Liver (tissue), 9 donors: ENCODE measurements around the gene WFS1. TPM values are rescaled to one million over a fixed set of nuclear protein-coding genes. Genes with fewer than 3 reads are reported as not detected.

Experiments
- DNase-seq: peaks from one replicate; pipeline ENCODE4 v3.0.0-alpha.2; 2017; ENCODE audit warnings: low spot score
- H3K27ac ChIP-seq, 2 donors: one replicate each; pipeline ENCODE4 v1.7.0; 2013; ENCODE audit warnings: inconsistent platforms in 2 of 2, low read length in 2 of 2, control low read depth in 1 of 2, low read depth in 1 of 2, mild to moderate bottlenecking in 1 of 2
- H3K27me3 ChIP-seq, 4 donors: one replicate each; pipeline versions ENCODE4 v1.6.1 to v1.7.0; 2013; ENCODE audit warnings: low read length in 3 of 4, inconsistent platforms in 1 of 4, mild to moderate bottlenecking in 1 of 4, moderate library complexity in 1 of 4; ENCODE audit not compliant: control insufficient read depth in 4 of 4, insufficient read depth in 4 of 4
- H3K36me3 ChIP-seq, 4 donors: one replicate each; pipeline versions ENCODE4 v1.6.1 to v1.7.0; 2013; ENCODE audit warnings: low read length in 3 of 4, mild to moderate bottlenecking in 3 of 4, low read depth in 1 of 4, moderate library complexity in 1 of 4; ENCODE audit not compliant: control insufficient read depth in 4 of 4, insufficient read depth in 3 of 4
- H3K4me1 ChIP-seq, 4 donors: one replicate each; pipeline versions ENCODE4 v1.6.1 to v1.7.0; 2013; ENCODE audit warnings: low read length in 3 of 4, mild to moderate bottlenecking in 3 of 4, moderate library complexity in 1 of 4; ENCODE audit not compliant: control insufficient read depth in 4 of 4, insufficient read depth in 4 of 4
- H3K4me3 ChIP-seq, 3 donors: one replicate each; pipeline versions ENCODE4 v1.6.1 to v1.7.0; 2013; ENCODE audit warnings: low read length in 3 of 3, control low read depth in 1 of 3, low read depth in 1 of 3, mild to moderate bottlenecking in 1 of 3
- H3K9ac ChIP-seq, 2 donors: one replicate each; pipeline ENCODE4 v1.7.0; 2013; ENCODE audit warnings: low read length in 2 of 2, mild to moderate bottlenecking in 2 of 2, moderate library complexity in 2 of 2, control low read depth in 1 of 2, low read depth in 1 of 2
- H3K9me3 ChIP-seq, 4 donors: one replicate each; pipeline versions ENCODE4 v1.6.1 to v1.7.0; 2013; ENCODE audit warnings: low read length in 3 of 4; ENCODE audit not compliant: control insufficient read depth in 4 of 4
- CTCF ChIP-seq: fragments of 150-350 bp; IDR thresholded peaks from 2 replicates; pipeline ENCODE4 v1.5.1; 2017; ENCODE audit warnings: improper control_type of control experiment, low read depth, low read length; ENCODE audit not compliant: missing input control
- EGR1 ChIP-seq, 2 donors: IDR thresholded peaks; 2 replicates each; pipeline ENCODE4 v1.6.1; 2016 to 2018; ENCODE audit warnings: antibody characterized with exemption in 2 of 2, low read depth in 2 of 2
- GABPA ChIP-seq, 2 donors: IDR thresholded peaks in 1 of 2; conservative IDR thresholded peaks in 1 of 2; 2 replicates each; pipeline ENCODE4 v1.6.1; 2016; ENCODE audit warnings: antibody characterized with exemption in 2 of 2, mild to moderate bottlenecking in 1 of 2, moderate library complexity in 1 of 2
- HNF4A ChIP-seq, 2 donors: conservative IDR thresholded peaks; 2 replicates each; pipeline ENCODE4 v1.6.1; 2016; ENCODE audit warnings: antibody characterized with exemption in 2 of 2, mild to moderate bottlenecking in 2 of 2
- HNF4G ChIP-seq: IDR thresholded peaks from 2 replicates; pipeline ENCODE4 v1.6.1; 2016; ENCODE audit warnings: antibody characterized with exemption
- JUND ChIP-seq, 2 donors: IDR thresholded peaks; 2 replicates each; pipeline ENCODE4 v1.6.1; 2016; ENCODE audit warnings: antibody characterized with exemption in 2 of 2
- MAX ChIP-seq: IDR thresholded peaks from 2 replicates; pipeline ENCODE4 v1.6.1; 2016; ENCODE audit warnings: antibody characterized with exemption
- REST ChIP-seq: IDR thresholded peaks from 2 replicates; pipeline ENCODE4 v1.6.1; 2016; ENCODE audit warnings: antibody characterized with exemption, mild to moderate bottlenecking
- ZBTB33 ChIP-seq: IDR thresholded peaks from 2 replicates; pipeline ENCODE4 v1.6.1; 2016; ENCODE audit warnings: antibody characterized with exemption
- WGBS: extraction: QIAGEN DNeasy Blood & Tissue Kit; methylation state at CpG from one replicate; pipeline ENCODE4 v1.1.7; 2013; 5-methylcytosine and 5-hydroxymethylcytosine counted together
- polyA plus RNA-seq, 2 donors: library from polyadenylated mRNA; stranded (reverse) in 1 of 2; unstranded in 1 of 2; fragments of 200-250 nt in 1 of 2; fragments of >200 nt in 1 of 2; fragmentation: Nextera tagmentation in 1 of 2; extraction: Ambion mirVana in 1 of 2; gene quantifications; one replicate each; pipeline versions ENCODE4 v1.2.1 to v1.2.3, GENCODE V29; 2013 to 2015
- total RNA-seq, 2 donors: library from RNA; depleted of rRNA; stranded (reverse); fragments of >200 nt; gene quantifications; one replicate each; pipeline ENCODE4 v1.2.3, GENCODE V29; 2014
- TF ChIP-seq, protein P1 (sequence below): IDR thresholded peaks from 2 replicates; pipeline ENCODE4 v1.6.1; 2016; ENCODE audit warnings: antibody characterized with exemption
- donor health status: healthy.
- donor health status: healthy.
- donor health status: healthy.
- donor health status: healthy.
- donor health status: healthy.

The WFS1 gene
- total and polyA plus RNA-seq, 4 donors: 6.0 to 23.9 (median 13.0) TPM

DNA sequence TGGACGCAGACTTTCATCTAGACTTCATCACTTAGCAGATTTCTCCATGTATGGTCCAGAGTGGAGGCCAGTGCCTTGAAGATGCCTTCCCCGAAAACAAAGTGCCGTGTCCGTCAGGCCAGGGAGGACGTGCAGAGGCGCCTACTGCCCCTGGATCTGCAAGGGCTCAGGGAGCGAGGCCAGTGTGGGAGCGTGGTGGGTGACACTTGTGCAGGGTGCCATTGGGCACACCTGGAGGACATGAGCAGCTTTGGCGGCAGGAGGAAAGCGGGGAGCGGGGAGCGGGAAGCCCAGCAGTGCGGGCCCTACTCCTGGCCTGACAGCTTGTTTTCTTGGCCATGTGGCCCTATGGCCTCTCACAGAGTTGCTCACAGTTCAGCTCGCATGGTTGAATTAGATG lies 25.8 kb downstream of the WFS1 start:
- H3K27me3 ChIP-seq: no peaks in the 10 kb centered on the region
- WGBS: 99% methylated on average over 14 of the region's 14 CpGs
- no peak overlapping the region for H3K9ac ChIP-seq
- H3K27ac ChIP-seq: no peak overlapping the region
- H3K4me3 ChIP-seq: no peak overlapping the region
- no peak for TF ChIP-seq MAX
- TF ChIP-seq HNF4G: no peak
- TF ChIP-seq EGR1 (IDR thresholded peaks at IDR 0.05; ENCODE audit: low read depth in 2 of 2): no peak
- no peak for TF ChIP-seq HNF4A (conservative IDR thresholded peaks at IDR 0.05)
- no peak for TF ChIP-seq REST
- TF ChIP-seq ZBTB33: no peak
- no peak for DNase-seq
- H3K36me3 ChIP-seq: peaks cover 0 to 39% (median 1%) of the 10 kb centered on the region in 4 donors
- H3K4me1 ChIP-seq: no peaks in the 10 kb centered on the region
- no peaks in the 10 kb centered on the region for H3K9me3 ChIP-seq

DNA sequence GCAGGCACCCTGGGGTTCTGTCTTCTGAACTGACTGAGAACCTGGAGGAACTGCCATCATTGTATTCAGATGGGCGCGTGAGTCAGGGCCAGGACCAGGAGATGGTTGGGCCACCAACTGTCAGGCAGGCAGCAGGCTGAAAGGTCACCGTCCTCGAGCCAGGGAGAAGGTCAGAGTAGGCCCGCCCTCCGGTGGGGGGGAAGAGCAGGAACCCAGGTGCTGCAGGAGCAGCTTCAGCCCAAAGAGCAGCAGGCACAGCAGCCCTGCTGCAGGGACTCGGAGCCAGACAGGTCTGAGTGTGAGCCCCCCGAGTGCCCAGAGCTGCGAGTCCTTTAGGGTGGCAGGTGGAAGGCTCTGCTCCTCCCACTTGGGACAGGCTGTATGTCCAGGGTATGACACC lies 26.4 kb downstream of the WFS1 start:
- Histone ChIP-seq H3K9me3 (no peaks in the 10 kb centered on the region), H3K27me3 (no peaks in the 10 kb centered on the region), H3K36me3 (peaks cover 0 to 42% (median 2%) of the 10 kb centered on the region in 4 donors), H3K4me3 (no peak overlapping the region), H3K9ac (no peak overlapping the region), H3K4me1 (no peaks in the 10 kb centered on the region), H3K27ac (no peak overlapping the region)
- TF ChIP-seq CTCF: no peak
- TF ChIP-seq REST: no peak
- no peak for TF ChIP-seq HNF4A (conservative IDR thresholded peaks at IDR 0.05)
- no peak for TF ChIP-seq GABPA (IDR thresholded peaks at IDR 0.05 in 1 of 2, conservative IDR thresholded peaks at IDR 0.05 in 1 of 2)
- no peak for TF ChIP-seq EGR1 (IDR thresholded peaks at IDR 0.05; ENCODE audit: low read depth in 2 of 2)
- no peak for TF ChIP-seq JUND (IDR thresholded peaks at IDR 0.05)
- TF ChIP-seq, protein P1, sequence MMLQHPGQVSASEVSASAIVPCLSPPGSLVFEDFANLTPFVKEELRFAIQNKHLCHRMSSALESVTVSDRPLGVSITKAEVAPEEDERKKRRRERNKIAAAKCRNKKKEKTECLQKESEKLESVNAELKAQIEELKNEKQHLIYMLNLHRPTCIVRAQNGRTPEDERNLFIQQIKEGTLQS: no peak
- WGBS: 87% methylated on average over 9 of the region's 9 CpGs
- DNase-seq: peak; percentile 51
